Kidney epithelial cell (primary cell): ENCODE data around the gene TMEM169. TPM values are rescaled to one million over a fixed set of nuclear protein-coding genes. Genes with fewer than 3 reads are reported as not detected.

ENCODE experiments used
- DNase-seq: peaks from one replicate; pipeline ENCODE4 v3.0.0-alpha.2; 2010; ENCODE audit warnings: low read depth
- H3K27me3 ChIP-seq: 2 replicates; pipeline ENCODE4 v1.6.0; 2011; ENCODE audit warnings: low read length; ENCODE audit not compliant: control insufficient read depth, insufficient read depth
- H3K36me3 ChIP-seq: 2 replicates; pipeline ENCODE4 v1.5.1; 2011; ENCODE audit warnings: low read length; ENCODE audit not compliant: control insufficient read depth, insufficient read depth
- H3K4me3 ChIP-seq: 2 replicates; pipeline ENCODE4 v1.5.1; 2011; ENCODE audit warnings: low read depth, mild to moderate bottlenecking, control low read depth, low read length
- CTCF ChIP-seq: IDR thresholded peaks from 2 replicates; pipeline ENCODE4 v1.5.1; 2011; ENCODE audit warnings: mild to moderate bottlenecking, moderate library complexity, low read length, control low read depth, inconsistent platforms; ENCODE audit not compliant: insufficient read depth, poor library complexity, severe bottlenecking
- total RNA-seq: library from RNA; depleted of rRNA; stranded (reverse); fragments of >200 nt; gene quantifications from 2 replicates; pipeline ENCODE4 v1.2.3, GENCODE V29; 2015

TMEM169 gene
- total RNA-seq, 1 donor from 2014 or later: 4.6 TPM

- no peak for TF ChIP-seq CTCF
- no peaks in the 10 kb centered on the region for H3K27me3 ChIP-seq
- peak overlapping the region; percentile 78 for H3K4me3 ChIP-seq
- no peaks in the 10 kb centered on the region for H3K36me3 ChIP-seq
- DNase-seq: no peak
These were observed 707 bp upstream of the TMEM169 start for GRCh38 chr2:216081012-216081411.

GRCh38 chr2:216082117-216082711 lies 495 bp downstream of the TMEM169 start:
- TF ChIP-seq CTCF: no peak
- DNase-seq: no peak

GRCh38 chr2:216082805-216083204 lies 1.1 kb downstream of the TMEM169 start:
- Histone ChIP-seq H3K36me3 (no peaks in the 10 kb centered on the region), H3K4me3 (peak overlapping the region; percentile 78), H3K27me3 (no peaks in the 10 kb centered on the region)
- DNase-seq: no peak
- no peak for TF ChIP-seq CTCF

More at GRCh38 chr2:216082117-216082711, 495 bp downstream of the TMEM169 start:
- H3K36me3 ChIP-seq: no peaks in the 10 kb centered on the region
- no peaks in the 10 kb centered on the region for H3K27me3 ChIP-seq
- peak overlapping the region; percentile 78 for H3K4me3 ChIP-seq

GRCh38 chr2:216083464-216084281 lies 2.0 kb downstream of the TMEM169 start:
- no peak overlapping the region for H3K4me3 ChIP-seq
- no peak for TF ChIP-seq CTCF
- H3K36me3 ChIP-seq: no peaks in the 10 kb centered on the region
- no peaks in the 10 kb centered on the region for H3K27me3 ChIP-seq
- peak; percentile 95 for DNase-seq

- Histone ChIP-seq H3K27me3 (no peaks in the 10 kb centered on the region), H3K4me3 (no peak overlapping the region), H3K36me3 (no peaks in the 10 kb centered on the region)
- no peak for TF ChIP-seq CTCF
- no peak for DNase-seq
These were observed 2.8 kb downstream of the TMEM169 start for GRCh38 chr2:216084547-216084946.
